Suprapubic skin (tissue), 4 donors: ENCODE results near the gene CHST6. TPM values are rescaled to one million over a fixed set of nuclear protein-coding genes. Genes with fewer than 3 reads are reported as not detected.

Experiments
- DNase-seq, 2 donors: peaks; one replicate each; pipeline ENCODE4 v3.0.0-alpha.2; 2019; ENCODE audit warnings: low spot score in 2 of 2
- H3K27ac ChIP-seq: fragments of 200-600 bp; sonication (generic); one replicate; pipeline ENCODE4 v1.5.1; 2019
- H3K27me3 ChIP-seq: fragments of 200-600 bp; sonication (generic); one replicate; pipeline ENCODE4 v1.5.1; 2019
- H3K36me3 ChIP-seq: fragments of 200-600 bp; sonication (generic); one replicate; pipeline ENCODE4 v1.5.1; 2019
- H3K4me1 ChIP-seq: fragments of 200-600 bp; sonication (generic); one replicate; pipeline ENCODE4 v1.5.1; 2019
- H3K4me3 ChIP-seq: fragments of 200-600 bp; sonication (generic); one replicate; pipeline ENCODE4 v1.5.1; 2019; ENCODE audit warnings: mild to moderate bottlenecking
- H3K9me3 ChIP-seq: fragments of 200-600 bp; sonication (generic); one replicate; pipeline ENCODE4 v1.5.1; 2019
- CTCF ChIP-seq, 2 donors: fragments of 200-600 bp in 1 of 2; fragments of 450-650 bp in 1 of 2; sonication (generic) in 1 of 2; IDR thresholded peaks; one replicate each; pipeline ENCODE4 v1.5.1; 2016 to 2019; ENCODE audit warnings: antibody characterized with exemption in 2 of 2, mild to moderate bottlenecking in 1 of 2, moderate library complexity in 1 of 2
- EP300 ChIP-seq: sonication (generic); formaldehyde crosslinking; IDR thresholded peaks from one replicate; pipeline ENCODE4 v1.6.1; 2017; ENCODE audit warnings: antibody characterized with exemption
- POLR2A ChIP-seq, 2 donors: fragments of 450-650 bp; IDR thresholded peaks; one replicate each; pipeline ENCODE4 v1.6.1; 2017; ENCODE audit warnings: antibody characterized with exemption in 2 of 2, mild to moderate bottlenecking in 2 of 2, moderate library complexity in 2 of 2
- POLR2AphosphoS5 ChIP-seq, 3 donors: sonication (generic); formaldehyde crosslinking; IDR thresholded peaks; one replicate each; pipeline ENCODE4 v1.6.1; 2017; ENCODE audit warnings: antibody characterized with exemption in 3 of 3
- WGBS: methylation state at CpG from one replicate; pipeline ENCODE4 v1.1.5; 2018; 5-methylcytosine and 5-hydroxymethylcytosine counted together
- total RNA-seq, 4 donors: library from RNA; depleted of rRNA; stranded (reverse); fragments of >200 nt; gene quantifications; one replicate each; pipeline ENCODE4 v1.1.0, GENCODE V29; 2016

CHST6 gene
- total RNA-seq, 4 donors from 2014 or later, result 0.17 to 0.73 (median 0.30) TPM; not detected in 1

GRCh38 chr16:75461575-75461974, 33.7 kb downstream of the CHST6 start:
- no peak overlapping the region for H3K4me3 ChIP-seq
- 87% methylated on average over 2 of the region's 2 CpGs for WGBS

DNA sequence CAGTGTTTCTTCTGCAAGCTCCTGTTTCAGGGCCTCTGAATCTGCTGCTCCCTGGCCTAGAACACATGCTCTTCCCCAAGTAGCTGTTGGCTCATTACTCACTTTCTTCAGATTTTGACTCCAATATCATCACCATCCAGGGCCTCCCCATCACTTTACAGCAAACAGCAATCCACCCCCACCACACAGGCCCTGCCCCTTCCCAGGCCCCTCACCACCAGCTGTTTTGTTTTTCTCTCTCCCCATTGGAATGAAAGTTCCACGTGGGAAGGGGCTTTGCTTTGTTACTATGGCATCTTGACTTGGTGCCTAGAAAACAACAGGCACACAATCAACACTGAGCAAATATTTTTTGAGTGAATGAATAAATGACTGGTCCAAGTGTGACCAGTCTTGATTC, 34.8 kb downstream of the CHST6 start:
- peak in 1 of 2 donors; percentile 28 for DNase-seq
- no peak overlapping the region for H3K4me3 ChIP-seq
- TF ChIP-seq EP300 (no peak), POLR2AphosphoS5 (IDR thresholded peaks at IDR 0.05) (no peak), CTCF (IDR thresholded peaks at IDR 0.05) (no peak), POLR2A (IDR thresholded peaks at IDR 0.05) (no peak)

More at GRCh38 chr16:75461575-75461974, 33.7 kb downstream of the CHST6 start:
- TF ChIP-seq POLR2AphosphoS5 (IDR thresholded peaks at IDR 0.05), result no peak
- no peak for TF ChIP-seq POLR2A (IDR thresholded peaks at IDR 0.05)
- TF ChIP-seq EP300, result no peak
- no peak for TF ChIP-seq CTCF (IDR thresholded peaks at IDR 0.05)
- no peaks in the 10 kb centered on the region for H3K9me3 ChIP-seq
- no peak overlapping the region for H3K27ac ChIP-seq
- H3K27me3 ChIP-seq, result no peaks in the 10 kb centered on the region
- no peaks in the 10 kb centered on the region for H3K36me3 ChIP-seq
- peaks cover 21% of the 10 kb centered on the region for H3K4me1 ChIP-seq
- no peak for DNase-seq

GRCh38 chr16:75459691-75460090, 35.5 kb downstream of the CHST6 start:
- H3K27me3 ChIP-seq, result no peaks in the 10 kb centered on the region
- no peak for DNase-seq
- peaks cover 18% of the 10 kb centered on the region for H3K4me1 ChIP-seq
- WGBS, result 97% methylated on average over 4 of the region's 4 CpGs
- TF ChIP-seq POLR2AphosphoS5 (IDR thresholded peaks at IDR 0.05), result no peak
- no peak for TF ChIP-seq EP300
- no peak for TF ChIP-seq POLR2A (IDR thresholded peaks at IDR 0.05)
- no peak for TF ChIP-seq CTCF (IDR thresholded peaks at IDR 0.05)
- no peak overlapping the region for H3K4me3 ChIP-seq
- H3K9me3 ChIP-seq, result no peaks in the 10 kb centered on the region
- H3K36me3 ChIP-seq, result no peaks in the 10 kb centered on the region
- no peak overlapping the region for H3K27ac ChIP-seq

More for the DNA sequence above, 34.8 kb downstream of the CHST6 start:
- Histone ChIP-seq H3K4me1 (peaks cover 21% of the 10 kb centered on the region), H3K27me3 (no peaks in the 10 kb centered on the region), H3K9me3 (no peaks in the 10 kb centered on the region), H3K27ac (no peak overlapping the region), H3K36me3 (no peaks in the 10 kb centered on the region)
- 38% methylated on average over 1 of the region's 1 CpG for WGBS

DNA sequence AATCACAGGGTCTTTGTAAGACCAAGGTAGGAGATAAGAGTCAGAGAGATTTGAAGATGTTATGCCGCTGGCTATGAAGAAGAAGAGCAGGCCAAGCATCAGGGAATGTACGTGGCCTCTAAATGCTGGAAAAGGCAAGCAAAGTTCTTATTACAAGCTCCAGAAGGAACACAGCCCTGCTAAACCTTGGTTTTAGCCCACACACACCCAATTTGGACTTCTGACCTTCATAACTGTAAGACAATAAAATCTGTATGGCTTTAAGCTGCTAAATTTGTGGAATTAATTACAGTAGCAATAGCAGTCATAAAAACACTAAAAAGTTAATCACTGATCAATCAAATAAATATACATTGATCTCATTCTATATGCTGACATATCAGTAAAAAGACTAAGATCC, 36.8 kb downstream of the CHST6 start:
- WGBS, result 94% methylated on average over 2 of the region's 2 CpGs
- DNase-seq, result no peak
- no peak overlapping the region for H3K4me3 ChIP-seq
- no peaks in the 10 kb centered on the region for H3K27me3 ChIP-seq
- peaks cover 16% of the 10 kb centered on the region for H3K4me1 ChIP-seq
- TF ChIP-seq CTCF (IDR thresholded peaks at IDR 0.05) (no peak), POLR2A (IDR thresholded peaks at IDR 0.05) (no peak), EP300 (no peak), POLR2AphosphoS5 (IDR thresholded peaks at IDR 0.05) (no peak)
- no peak overlapping the region for H3K27ac ChIP-seq
- no peaks in the 10 kb centered on the region for H3K36me3 ChIP-seq
- no peaks in the 10 kb centered on the region for H3K9me3 ChIP-seq

DNA sequence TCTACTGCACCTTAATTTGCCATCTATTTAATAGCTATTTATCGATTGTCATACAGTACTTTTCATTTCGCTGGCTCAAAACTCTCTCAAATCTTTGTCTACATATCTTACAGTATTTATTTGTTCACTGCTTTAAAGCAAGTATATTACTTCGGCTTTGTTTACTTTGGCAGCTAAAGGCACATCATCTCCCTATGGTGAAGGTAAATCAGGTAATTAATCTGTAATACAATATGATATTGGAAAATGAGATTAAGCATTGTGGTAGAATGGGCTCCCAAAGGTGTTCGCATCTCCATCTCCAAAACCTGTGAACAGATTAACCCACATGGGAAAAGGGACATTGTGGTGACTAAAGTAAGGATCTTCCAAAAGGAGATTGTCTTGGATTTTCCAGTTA, 37.2 kb downstream of the CHST6 start:
- Histone ChIP-seq H3K9me3 (no peaks in the 10 kb centered on the region), H3K27ac (no peak overlapping the region), H3K4me3 (no peak overlapping the region), H3K4me1 (peaks cover 14% of the 10 kb centered on the region), H3K27me3 (no peaks in the 10 kb centered on the region), H3K36me3 (no peaks in the 10 kb centered on the region)
- DNase-seq, result no peak
- TF ChIP-seq POLR2AphosphoS5 (IDR thresholded peaks at IDR 0.05), result no peak
- TF ChIP-seq POLR2A (IDR thresholded peaks at IDR 0.05), result no peak
- no peak for TF ChIP-seq CTCF (IDR thresholded peaks at IDR 0.05)
- no peak for TF ChIP-seq EP300
- 92% methylated on average over 4 of the region's 4 CpGs for WGBS
